SK-N-SH (cell line): ENCODE results near the gene TRAPPC6A. TPM values are rescaled to one million over a fixed set of nuclear protein-coding genes. Genes with fewer than 3 reads are reported as not detected.

Experiments
- CTCF ChIA-PET: fragments of 300-600, 350-600 bp; formaldehyde crosslinking; extraction: SDS; loops from one replicate; lab custom pipeline; 2021; lab: Yijun Ruan, JAX
- POLR2A ChIA-PET: fragments of 350-600 bp; sonication (Branson Sonifier 250); formaldehyde crosslinking; extraction: SDS; loops from one replicate; lab custom pipeline; 2020; ENCODE audit warnings: antibody characterized with exemption, inconsistent platforms; lab: Yijun Ruan, JAX
- DNase-seq: peaks from one replicate; pipeline ENCODE4 v3.0.0; 2012
- H2AFZ ChIP-seq: fragments of 200-600 bp; sonication (generic); 2 replicates; pipeline ENCODE4 v1.8.1; 2016; ENCODE audit warnings: antibody characterized with exemption, mild to moderate bottlenecking, low read depth
- H3F3A ChIP-seq: fragments of 200-600 bp; sonication (generic); replicated peaks from 2 replicates; pipeline ENCODE3; 2016; ENCODE audit warnings: antibody characterized with exemption, mild to moderate bottlenecking; ENCODE audit not compliant: insufficient read depth
- H3K27ac ChIP-seq, 2 experiments: fragments of 200-500 bp in 1 of 2; fragments of 200-600 bp in 1 of 2; sonication (Bioruptor generic) in 1 of 2; sonication (generic), shearing (Covaris generic) in 1 of 2; 2 replicates each; pipeline versions ENCODE4 v1.5.1 to v1.6.1; 2014 to 2016; ENCODE audit warnings: low read depth in 2 of 2, inconsistent platforms in 1 of 2, low read length in 1 of 2, mild to moderate bottlenecking in 1 of 2, mixed read lengths in 1 of 2
- H3K27me3 ChIP-seq: fragments of 200-600 bp; sonication (generic), shearing (Covaris generic); 2 replicates; pipeline ENCODE4 v1.6.1; 2016; ENCODE audit warnings: mixed run types; ENCODE audit not compliant: insufficient read depth
- H3K36me3 ChIP-seq, 2 experiments: fragments of 200-500 bp in 1 of 2; fragments of 200-600 bp in 1 of 2; sonication (Bioruptor generic) in 1 of 2; sonication (generic) in 1 of 2; replicated peaks in 1 of 2; 2 replicates each; pipeline versions ENCODE3 to v1.5.1; 2014 to 2016; ENCODE audit warnings: low read length in 1 of 2, mild to moderate bottlenecking in 1 of 2; ENCODE audit not compliant: insufficient read depth in 2 of 2, control insufficient read depth in 1 of 2
- H3K4me1 ChIP-seq, 2 experiments: fragments of 200-500 bp in 1 of 2; fragments of 200-600 bp in 1 of 2; sonication (Bioruptor generic) in 1 of 2; sonication (generic), shearing (Covaris generic) in 1 of 2; 2 replicates each; pipeline versions ENCODE4 v1.5.1 to v1.6.1; 2014 to 2016; ENCODE audit warnings: low read depth in 1 of 2, low read length in 1 of 2, mixed run types in 1 of 2; ENCODE audit not compliant: insufficient read depth in 2 of 2, control insufficient read depth in 1 of 2
- H3K4me2 ChIP-seq: fragments of 200-600 bp; sonication (generic), shearing (Covaris generic); 2 replicates; pipeline ENCODE4 v1.6.1; 2017; ENCODE audit warnings: mixed run types
- H3K4me3 ChIP-seq, 2 experiments: fragments of 200-500 bp in 1 of 2; fragments of 200-600 bp in 1 of 2; sonication (Bioruptor generic) in 1 of 2; sonication (generic), shearing (Covaris generic) in 1 of 2; 2 replicates each; pipeline versions ENCODE4 v1.5.1 to v1.8.1; 2014 to 2016; ENCODE audit warnings: low read depth in 2 of 2, inconsistent platforms in 1 of 2, low read length in 1 of 2, mild to moderate bottlenecking in 1 of 2, mixed read lengths in 1 of 2, moderate library complexity in 1 of 2
- H3K79me2 ChIP-seq: fragments of 200-600 bp; sonication (generic); 2 replicates; pipeline ENCODE4 v1.8.1; 2017; ENCODE audit warnings: mild to moderate bottlenecking; ENCODE audit not compliant: insufficient read depth
- H3K9ac ChIP-seq: fragments of 200-600 bp; sonication (generic); 2 replicates; pipeline ENCODE4 v1.6.1; 2017; ENCODE audit warnings: mixed run types
- H3K9me2 ChIP-seq: fragments of 200-600 bp; sonication (generic); 2 replicates; pipeline ENCODE4 v1.6.1; 2017; ENCODE audit warnings: mixed run types
- H3K9me3 ChIP-seq: fragments of 200-600 bp; sonication (generic); 2 replicates; pipeline ENCODE4 v1.6.1; 2017; ENCODE audit warnings: mixed run types, mild to moderate bottlenecking, moderate library complexity
- H4K20me1 ChIP-seq: fragments of 200-600 bp; sonication (generic); 2 replicates; pipeline ENCODE4 v1.6.1; 2017; ENCODE audit warnings: mild to moderate bottlenecking, mixed run types; ENCODE audit not compliant: insufficient read depth
- ELF1 ChIP-seq: IDR thresholded peaks from 2 replicates; pipeline ENCODE4 v1.4.0; 2012
- FOSL2 ChIP-seq: IDR thresholded peaks from 2 replicates; pipeline ENCODE4 v1.4.0; 2012; ENCODE audit warnings: low read depth, mild to moderate bottlenecking, moderate library complexity, borderline replicate concordance
- FOXJ3 ChIP-seq: sonication (generic); formaldehyde crosslinking; IDR thresholded peaks from 2 replicates; pipeline ENCODE4 v1.5.1; 2020; ENCODE audit warnings: mild to moderate bottlenecking, missing genetic modification reagents
- GABPA ChIP-seq: IDR thresholded peaks from 2 replicates; pipeline ENCODE4 v1.4.0; 2012; ENCODE audit warnings: low read depth, mild to moderate bottlenecking
- IRF3 ChIP-seq: fragments of 150-350 bp; IDR thresholded peaks from 2 replicates; pipeline ENCODE4 v1.6.1; 2016; ENCODE audit warnings: mild to moderate bottlenecking, low read depth, low read length
- JUND ChIP-seq: IDR thresholded peaks from 2 replicates; pipeline ENCODE4 v1.4.0; 2012
- MAX ChIP-seq: IDR thresholded peaks from 2 replicates; pipeline ENCODE4 v1.4.0; 2012; ENCODE audit warnings: low read depth
- MXI1 ChIP-seq: IDR thresholded peaks from 2 replicates; pipeline ENCODE4 v1.6.1; 2012; ENCODE audit warnings: mild to moderate bottlenecking, low read depth, low read length, improper control_type of control experiment
- NFIC ChIP-seq: IDR thresholded peaks from 2 replicates; pipeline ENCODE4 v1.4.0; 2012; ENCODE audit warnings: borderline replicate concordance
- NRF1 ChIP-seq: IDR thresholded peaks from 2 replicates; pipeline ENCODE4 v1.6.1; 2012; ENCODE audit warnings: low read depth, mild to moderate bottlenecking, low read length
- POLR2AphosphoS5 ChIP-seq: IDR thresholded peaks from 2 replicates; pipeline ENCODE4 v1.6.1; 2012; ENCODE audit warnings: low read depth, low read length
- RAD21 ChIP-seq: IDR thresholded peaks from 2 replicates; pipeline ENCODE4 v1.6.1; 2012; ENCODE audit warnings: mild to moderate bottlenecking, low read length
- RCOR1 ChIP-seq: fragments of 150-350 bp; IDR thresholded peaks from 2 replicates; pipeline ENCODE4 v1.6.1; 2017; ENCODE audit warnings: antibody characterized with exemption, low read length
- RFX5 ChIP-seq: IDR thresholded peaks from 2 replicates; pipeline ENCODE4 v1.6.1; 2012; ENCODE audit warnings: mild to moderate bottlenecking, improper control_type of control experiment, low read length
- TEAD4 ChIP-seq: IDR thresholded peaks from 2 replicates; pipeline ENCODE4 v1.4.0; 2012; ENCODE audit warnings: mild to moderate bottlenecking, borderline replicate concordance; ENCODE audit not compliant: insufficient read depth
- WGBS: methylation state at CpG from one replicate; pipeline ENCODE4 v1.1.6; 2017; ENCODE audit warnings: low lambda C conversion rate; 5-methylcytosine and 5-hydroxymethylcytosine counted together
- polyA plus RNA-seq, 3 experiments: library from polyadenylated mRNA; depleted of rRNA; stranded (reverse); fragments of >200 nt; gene quantifications; 2 replicates each; pipeline ENCODE4 v1.2.3, GENCODE V29; 2012
- TF ChIP-seq, protein P1 (sequence below): IDR thresholded peaks from 2 replicates; pipeline ENCODE4 v1.4.0; 2012; ENCODE audit warnings: low read depth, borderline replicate concordance
- TF ChIP-seq, protein P2 (sequence below): fragments of 200-600 bp; sonication (generic); IDR thresholded peaks from 2 replicates; pipeline ENCODE4 v1.6.1; 2017; ENCODE audit warnings: antibody characterized with exemption, mild to moderate bottlenecking, moderate library complexity
- TF ChIP-seq, protein P3 (sequence below): IDR thresholded peaks from 2 replicates; pipeline ENCODE4 v1.6.1; 2012; ENCODE audit warnings: mild to moderate bottlenecking, low read depth, low read length, moderate library complexity

TRAPPC6A gene
- polyA plus RNA-seq, 1 of the 3 experiments (the other 2 are of a cell fraction) = 59.0 TPM

GRCh38 chr19:45151821-45152503 lies 26.1 kb downstream of the TRAPPC6A start:
- Histone ChIP-seq H3K36me3 (peaks cover 0 to 2% of the 10 kb centered on the region in 2 experiments), H4K20me1 (no peaks in the 10 kb centered on the region), H3K9ac (no peak overlapping the region), H3K27me3 (no peaks in the 10 kb centered on the region; the same call in 1 of the 2 replicates), H2AFZ (no peak overlapping the region), H3K27ac (no peak overlapping the region), H3K4me1 (peaks cover 0 to 17% of the 10 kb centered on the region in 2 experiments; a peak in 1 of 4 replicates), H3K4me3 (peak overlapping the region in 1 of 2 experiments; percentile 13; a peak in 1 of 4 replicates), H3K4me2 (peak overlapping the region; percentile 37; the same call in 1 of the 2 replicates), H3F3A (no peaks in the 10 kb centered on the region), H3K9me2 (no peaks in the 10 kb centered on the region), H3K9me3 (no peaks in the 10 kb centered on the region), H3K79me2 (no peaks in the 10 kb centered on the region)
- 43% methylated on average over 12 of the region's 64 CpGs for WGBS
- TF ChIP-seq, protein P1, sequence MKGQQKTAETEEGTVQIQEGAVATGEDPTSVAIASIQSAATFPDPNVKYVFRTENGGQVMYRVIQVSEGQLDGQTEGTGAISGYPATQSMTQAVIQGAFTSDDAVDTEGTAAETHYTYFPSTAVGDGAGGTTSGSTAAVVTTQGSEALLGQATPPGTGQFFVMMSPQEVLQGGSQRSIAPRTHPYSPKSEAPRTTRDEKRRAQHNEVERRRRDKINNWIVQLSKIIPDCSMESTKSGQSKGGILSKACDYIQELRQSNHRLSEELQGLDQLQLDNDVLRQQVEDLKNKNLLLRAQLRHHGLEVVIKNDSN = no peak
- TF ChIP-seq ELF1 = no peak
- TF ChIP-seq FOXJ3 (CRISPR knock-in tag) = no peak
- no peak for TF ChIP-seq RAD21
- no peak for TF ChIP-seq GABPA
- no peak for TF ChIP-seq POLR2AphosphoS5
- TF ChIP-seq TEAD4 = no peak
- TF ChIP-seq, protein P2, sequence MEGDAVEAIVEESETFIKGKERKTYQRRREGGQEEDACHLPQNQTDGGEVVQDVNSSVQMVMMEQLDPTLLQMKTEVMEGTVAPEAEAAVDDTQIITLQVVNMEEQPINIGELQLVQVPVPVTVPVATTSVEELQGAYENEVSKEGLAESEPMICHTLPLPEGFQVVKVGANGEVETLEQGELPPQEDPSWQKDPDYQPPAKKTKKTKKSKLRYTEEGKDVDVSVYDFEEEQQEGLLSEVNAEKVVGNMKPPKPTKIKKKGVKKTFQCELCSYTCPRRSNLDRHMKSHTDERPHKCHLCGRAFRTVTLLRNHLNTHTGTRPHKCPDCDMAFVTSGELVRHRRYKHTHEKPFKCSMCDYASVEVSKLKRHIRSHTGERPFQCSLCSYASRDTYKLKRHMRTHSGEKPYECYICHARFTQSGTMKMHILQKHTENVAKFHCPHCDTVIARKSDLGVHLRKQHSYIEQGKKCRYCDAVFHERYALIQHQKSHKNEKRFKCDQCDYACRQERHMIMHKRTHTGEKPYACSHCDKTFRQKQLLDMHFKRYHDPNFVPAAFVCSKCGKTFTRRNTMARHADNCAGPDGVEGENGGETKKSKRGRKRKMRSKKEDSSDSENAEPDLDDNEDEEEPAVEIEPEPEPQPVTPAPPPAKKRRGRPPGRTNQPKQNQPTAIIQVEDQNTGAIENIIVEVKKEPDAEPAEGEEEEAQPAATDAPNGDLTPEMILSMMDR = no peak
- no peak for TF ChIP-seq RCOR1
- no peak for TF ChIP-seq MAX
- no peak for TF ChIP-seq RFX5
- no peak for DNase-seq
- ChIA-PET POLR2A (no interaction called here), CTCF (interaction anchor here (0.9 to 4.1 kb wide), 11 partner anchors 10 to 187 kb away, joined by 3 to 21 read pairs (median 5); no protein-coding TSS in a partner anchor)

- H3K9ac ChIP-seq = no peak overlapping the region
- POLR2A ChIA-PET = no interaction called here
- CTCF ChIA-PET = interaction anchor here (1.1 to 4.1 kb wide), 4 partner anchors 11 to 25 kb away, joined by 3 to 21 read pairs (median 4); no protein-coding TSS in a partner anchor
- no peak overlapping the region for H3K4me3 ChIP-seq
- H3K36me3 ChIP-seq = peaks cover 0 to 5% of the 10 kb centered on the region in 2 experiments
- H3K9me2 ChIP-seq = no peaks in the 10 kb centered on the region
- no peak overlapping the region for H3K27ac ChIP-seq
- WGBS = 89% methylated on average over 4 of the region's 7 CpGs
- no peaks in the 10 kb centered on the region; the same call in 1 of the 2 replicates for H3K27me3 ChIP-seq
- DNase-seq = no peak
- H3K4me2 ChIP-seq = no peak overlapping the region
- H4K20me1 ChIP-seq = no peaks in the 10 kb centered on the region
- H3K9me3 ChIP-seq = no peaks in the 10 kb centered on the region
- peaks cover 0 to 17% of the 10 kb centered on the region in 2 experiments; a peak in 1 of 4 replicates for H3K4me1 ChIP-seq
- H3K79me2 ChIP-seq = no peaks in the 10 kb centered on the region
- no peaks in the 10 kb centered on the region for H3F3A ChIP-seq
- H2AFZ ChIP-seq = no peak overlapping the region
- no peak for TF ChIP-seq IRF3
- no peak for TF ChIP-seq NRF1
- TF ChIP-seq FOSL2 = no peak
- TF ChIP-seq TEAD4 = no peak
- no peak for TF ChIP-seq JUND
- TF ChIP-seq NFIC = no peak
- TF ChIP-seq, protein P3, sequence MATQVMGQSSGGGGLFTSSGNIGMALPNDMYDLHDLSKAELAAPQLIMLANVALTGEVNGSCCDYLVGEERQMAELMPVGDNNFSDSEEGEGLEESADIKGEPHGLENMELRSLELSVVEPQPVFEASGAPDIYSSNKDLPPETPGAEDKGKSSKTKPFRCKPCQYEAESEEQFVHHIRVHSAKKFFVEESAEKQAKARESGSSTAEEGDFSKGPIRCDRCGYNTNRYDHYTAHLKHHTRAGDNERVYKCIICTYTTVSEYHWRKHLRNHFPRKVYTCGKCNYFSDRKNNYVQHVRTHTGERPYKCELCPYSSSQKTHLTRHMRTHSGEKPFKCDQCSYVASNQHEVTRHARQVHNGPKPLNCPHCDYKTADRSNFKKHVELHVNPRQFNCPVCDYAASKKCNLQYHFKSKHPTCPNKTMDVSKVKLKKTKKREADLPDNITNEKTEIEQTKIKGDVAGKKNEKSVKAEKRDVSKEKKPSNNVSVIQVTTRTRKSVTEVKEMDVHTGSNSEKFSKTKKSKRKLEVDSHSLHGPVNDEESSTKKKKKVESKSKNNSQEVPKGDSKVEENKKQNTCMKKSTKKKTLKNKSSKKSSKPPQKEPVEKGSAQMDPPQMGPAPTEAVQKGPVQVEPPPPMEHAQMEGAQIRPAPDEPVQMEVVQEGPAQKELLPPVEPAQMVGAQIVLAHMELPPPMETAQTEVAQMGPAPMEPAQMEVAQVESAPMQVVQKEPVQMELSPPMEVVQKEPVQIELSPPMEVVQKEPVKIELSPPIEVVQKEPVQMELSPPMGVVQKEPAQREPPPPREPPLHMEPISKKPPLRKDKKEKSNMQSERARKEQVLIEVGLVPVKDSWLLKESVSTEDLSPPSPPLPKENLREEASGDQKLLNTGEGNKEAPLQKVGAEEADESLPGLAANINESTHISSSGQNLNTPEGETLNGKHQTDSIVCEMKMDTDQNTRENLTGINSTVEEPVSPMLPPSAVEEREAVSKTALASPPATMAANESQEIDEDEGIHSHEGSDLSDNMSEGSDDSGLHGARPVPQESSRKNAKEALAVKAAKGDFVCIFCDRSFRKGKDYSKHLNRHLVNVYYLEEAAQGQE = no peak
- TF ChIP-seq POLR2AphosphoS5 = no peak
- no peak for TF ChIP-seq RFX5
- no peak for TF ChIP-seq MAX
- no peak for TF ChIP-seq MXI1
- TF ChIP-seq GABPA = no peak
Measured at GRCh38 chr19:45151320-45151719, 26.7 kb downstream of the TRAPPC6A start.
